ENCODE data around the gene NFYB. TPM values are rescaled to one million over a fixed set of nuclear protein-coding genes. Genes with fewer than 3 reads are reported as not detected.

NFYB gene
- total RNA-seq, 1 experiment from 2014 or later: 28.1 TPM

- Histone ChIP-seq H3K4me3 (ENCODE audit: low read depth, low read length, poor library complexity, severe bottlenecking) (no peak overlapping the region), H3K9me3 (ENCODE audit: low read depth, low read length, poor library complexity, severe bottlenecking) (no peaks in the 10 kb centered on the region), H3K27ac (ENCODE audit: low read depth, low read length, poor library complexity, severe bottlenecking) (no peak overlapping the region), H3K36me3 (ENCODE audit: insufficient read depth, low read length, poor library complexity, severe bottlenecking) (no peaks in the 10 kb centered on the region), H3K27me3 (replicated peaks; ENCODE audit: insufficient read depth, low read depth, low read length, poor library complexity) (no peaks in the 10 kb centered on the region), H3K4me1 (ENCODE audit: insufficient read depth, low read length, poor library complexity, severe bottlenecking) (peaks cover 11% of the 10 kb centered on the region)
- BruUV-seq (replicated peaks): no TSS peak
- TF ChIP-seq EZH2 (IDR thresholded peaks at IDR 0.05; ENCODE audit: borderline replicate concordance, low read depth, low read length, poor library complexity, severe bottlenecking): no peak
- peak; percentile 94 for TF ChIP-seq CTCF (conservative IDR thresholded peaks at IDR 0.05; ENCODE audit: low read depth, low read length)
- POLR2A ChIA-PET (ENCODE audit: low non-redundant PET): no interaction called here
- CTCF ChIA-PET: interaction anchor here (0.5 to 2.0 kb wide), 5 partner anchors 30 to 225 kb away, joined by 3 to 12 read pairs (median 6); partner anchors contain the start of gene TDG
- intact Hi-C loops (cut with micrococcal nuclease; ENCODE audit: unreplicated experiment): loop anchor here (1.0 to 10.0 kb wide), 3 partner anchors 52 to 344 kb away; no protein-coding TSS in a partner anchor
- DNase-seq (ENCODE audit: low spot score): peak; percentile 87
Observed at GRCh38 chr12:104108755-104109445, 29.1 kb downstream of the NFYB start.

GRCh38 chr12:104106965-104107364 lies 31.0 kb downstream of the NFYB start:
- intact Hi-C loops (cut with micrococcal nuclease; ENCODE audit: unreplicated experiment): loop anchor here (2.0 to 10.0 kb wide), 2 partner anchors 228 to 342 kb away; no protein-coding TSS in a partner anchor
- ChIA-PET POLR2A (ENCODE audit: low non-redundant PET) (no interaction called here), CTCF (no interaction called here)
- BruUV-seq (replicated peaks): no TSS peak
- no peak for DNase-seq (ENCODE audit: low spot score)
- Histone ChIP-seq H3K27ac (ENCODE audit: low read depth, low read length, poor library complexity, severe bottlenecking) (no peak overlapping the region), H3K4me3 (ENCODE audit: low read depth, low read length, poor library complexity, severe bottlenecking) (no peak overlapping the region), H3K27me3 (replicated peaks; ENCODE audit: insufficient read depth, low read depth, low read length, poor library complexity) (no peaks in the 10 kb centered on the region), H3K9me3 (ENCODE audit: low read depth, low read length, poor library complexity, severe bottlenecking) (no peaks in the 10 kb centered on the region), H3K36me3 (ENCODE audit: insufficient read depth, low read length, poor library complexity, severe bottlenecking) (no peaks in the 10 kb centered on the region), H3K4me1 (ENCODE audit: insufficient read depth, low read length, poor library complexity, severe bottlenecking) (peaks cover 11% of the 10 kb centered on the region)
- TF ChIP-seq CTCF (conservative IDR thresholded peaks at IDR 0.05; ENCODE audit: low read depth, low read length) (no peak), EZH2 (IDR thresholded peaks at IDR 0.05; ENCODE audit: borderline replicate concordance, low read depth, low read length, poor library complexity, severe bottlenecking) (no peak)

- TF ChIP-seq EZH2 (IDR thresholded peaks at IDR 0.05; ENCODE audit: borderline replicate concordance, low read depth, low read length, poor library complexity, severe bottlenecking) (no peak), CTCF (conservative IDR thresholded peaks at IDR 0.05; ENCODE audit: low read depth, low read length) (no peak)
- ChIA-PET CTCF (interaction anchor here (0.6 kb wide), 1 partner anchor 55 kb away, joined by 3 read pairs; no protein-coding TSS in a partner anchor), POLR2A (ENCODE audit: low non-redundant PET) (no interaction called here)
- no peak for DNase-seq (ENCODE audit: low spot score)
- no peak overlapping the region for H3K4me3 ChIP-seq (ENCODE audit: low read depth, low read length, poor library complexity, severe bottlenecking)
- H3K27ac ChIP-seq (ENCODE audit: low read depth, low read length, poor library complexity, severe bottlenecking): no peak overlapping the region
- no TSS peak for BruUV-seq (replicated peaks)
- H3K4me1 ChIP-seq (ENCODE audit: insufficient read depth, low read length, poor library complexity, severe bottlenecking): peaks cover 11% of the 10 kb centered on the region
- H3K9me3 ChIP-seq (ENCODE audit: low read depth, low read length, poor library complexity, severe bottlenecking): no peaks in the 10 kb centered on the region
- intact Hi-C loops (cut with micrococcal nuclease; ENCODE audit: unreplicated experiment): loop anchor here (10.0 kb wide), 1 partner anchor 341 kb away; no protein-coding TSS in a partner anchor
- H3K27me3 ChIP-seq (replicated peaks; ENCODE audit: insufficient read depth, low read depth, low read length, poor library complexity): no peaks in the 10 kb centered on the region
- H3K36me3 ChIP-seq (ENCODE audit: insufficient read depth, low read length, poor library complexity, severe bottlenecking): no peaks in the 10 kb centered on the region
Observed at GRCh38 chr12:104105461-104105860, 32.5 kb downstream of the NFYB start.
